Heart right ventricle (tissue), 16 donors: ENCODE measurements around the gene SLC44A2. TPM values are rescaled to one million over a fixed set of nuclear protein-coding genes. Genes with fewer than 3 reads are reported as not detected.

Experiments
- ATAC-seq, 8 donors: fragments of 200-7000 bp; cut with Tn5 transposase; one replicate each; pipeline ENCODE4 v1.9.1; 2020; ENCODE audit warnings: mild to moderate bottlenecking in 8 of 8, moderate library complexity in 8 of 8, moderate number of reproducible peaks in 1 of 8
- DNase-seq, 2 donors: peaks; one replicate each; pipeline ENCODE4 v3.0.0-alpha.2; 2020
- H3K27ac ChIP-seq, 10 donors: fragments of 200-600 bp; sonication (generic) in 2 of 10; one replicate each; pipeline versions ENCODE4 v1.5.0 to v1.8.0; 2020 to 2022; ENCODE audit warnings: mild to moderate bottlenecking in 3 of 10
- H3K27me3 ChIP-seq, 7 donors: fragments of 200-600 bp; one replicate each; pipeline ENCODE4 v1.8.0; 2021 to 2022; ENCODE audit warnings: mild to moderate bottlenecking in 2 of 7
- H3K36me3 ChIP-seq, 9 donors: fragments of 200-600 bp; sonication (generic) in 1 of 9; one replicate each; pipeline versions ENCODE4 v1.5.0 to v1.8.0; 2020 to 2022; ENCODE audit warnings: mild to moderate bottlenecking in 2 of 9
- H3K4me1 ChIP-seq, 9 donors: fragments of 200-600 bp; sonication (generic) in 1 of 9; one replicate each; pipeline versions ENCODE4 v1.5.0 to v1.8.0; 2020 to 2022; ENCODE audit warnings: mild to moderate bottlenecking in 4 of 9
- H3K4me3 ChIP-seq, 10 donors: fragments of 200-600 bp; sonication (generic) in 2 of 10; one replicate each; pipeline versions ENCODE4 v1.5.0 to v1.8.0; 2020 to 2022; ENCODE audit warnings: mild to moderate bottlenecking in 7 of 10, moderate library complexity in 2 of 10
- H3K9me3 ChIP-seq, 11 donors: fragments of 200-600 bp in 10 of 11; sonication (generic) in 2 of 11; one replicate each; pipeline versions ENCODE4 v1.5.0 to v1.8.0; 2013 to 2022; ENCODE audit warnings: mild to moderate bottlenecking in 2 of 11, control low read depth in 1 of 11, moderate library complexity in 1 of 11
- WGBS, 2 donors: extraction: QIAGEN DNeasy Blood & Tissue Kit; methylation state at CpG; one replicate each; pipeline ENCODE4 v1.1.7; 2013; ENCODE audit warnings: inconsistent platforms in 1 of 2; 5-methylcytosine and 5-hydroxymethylcytosine counted together
- intact Hi-C, 10 donors: fragments of 100-400 bp; cut with DNase I; formaldehyde crosslinking; loops; one replicate each; pipeline versions ENCODE4 v1.11.1 to v1.14.2; 2022
- polyA plus RNA-seq, 2 donors: library from polyadenylated mRNA; stranded (reverse); fragments of 200-250 nt; gene quantifications; one replicate each; pipeline ENCODE4 v1.2.3, GENCODE V29; 2013
- total RNA-seq, 10 donors: library from RNA; stranded (reverse); fragmentation: NEBNext Ultra II Directional in 3 of 10; extraction: Animal tissue kit (Norgen Biotek cat#: 25700) in 3 of 10; gene quantifications; one replicate each; pipeline versions ENCODE4 v1.2.1 to v1.2.4, GENCODE V29; 2021 to 2023
- TF ChIP-seq, protein P1 (sequence below), 9 donors: fragments of 200-600 bp; sonication (generic) in 2 of 9; IDR thresholded peaks; one replicate each; pipeline versions ENCODE4 v1.5.0 to v1.8.0; 2021 to 2022; ENCODE audit warnings: antibody characterized with exemption in 9 of 9, mild to moderate bottlenecking in 5 of 9, moderate library complexity in 1 of 9
- donor health status: Arrhythmogenic right ventricular cardiomyopathy.
- donor health status: ischemic (EF 13 %, LVEDD 7.1; RV severe dilation, severe dysfunction).
- donor health status: healthy with polysubstance abuse.
- donor health status: DM: no; HTN: yes; CAD: no.
- donor health status: DM: no; HTN: no; CAD: no.
- donor health status: ischemic (EF 25% LVEDD 6.9; RV normal size, moderate dysfunction).
- donor health status: ischemic (EF 25% LVEDD 5.7; RV mildly dilated, moderate dysfunction).
- donor health status: healthy.
- donor health status: DM: yes; HTN: yes; CAD: no.
- donor health status: Ischemic cardiomyopathy.
- donor health status: ischemic (EF 35%, LVEDD 5.7; RV mildly dilated, moderate dysfunction).
- donor health status: nonischemic (EF 11% LVEDD 7.7; RV severe dilation, severe dysfunction).
- donor health status: DM: yes; HTN: yes; CAD: no.
- donor health status: PGD.
- donor health status: ischemic (EF 29% LVEDD 5.4; RV normal size, mild dysfunction).
- donor health status: nonischemic (EF 23%, LVEDD 6.1; RV moderate dilation, normal function).

The SLC44A2 gene
- total and polyA plus RNA-seq, 12 donors = 56.2 to 114 (median 95.2) TPM

GRCh38 chr19:10587839-10588150 is 37.6 kb upstream of the SLC44A2 start:
- 86 to 92% methylated on average over 2 of the region's 2 CpGs for WGBS, 2 donors
- intact Hi-C loops = loop anchor here in 2 of 10 donors (2.0 to 10.0 kb wide), 2 partner anchors 49 to 207 kb away; no protein-coding TSS in a partner anchor
- H3K27ac ChIP-seq = no peak overlapping the region
- TF ChIP-seq, protein P1, sequence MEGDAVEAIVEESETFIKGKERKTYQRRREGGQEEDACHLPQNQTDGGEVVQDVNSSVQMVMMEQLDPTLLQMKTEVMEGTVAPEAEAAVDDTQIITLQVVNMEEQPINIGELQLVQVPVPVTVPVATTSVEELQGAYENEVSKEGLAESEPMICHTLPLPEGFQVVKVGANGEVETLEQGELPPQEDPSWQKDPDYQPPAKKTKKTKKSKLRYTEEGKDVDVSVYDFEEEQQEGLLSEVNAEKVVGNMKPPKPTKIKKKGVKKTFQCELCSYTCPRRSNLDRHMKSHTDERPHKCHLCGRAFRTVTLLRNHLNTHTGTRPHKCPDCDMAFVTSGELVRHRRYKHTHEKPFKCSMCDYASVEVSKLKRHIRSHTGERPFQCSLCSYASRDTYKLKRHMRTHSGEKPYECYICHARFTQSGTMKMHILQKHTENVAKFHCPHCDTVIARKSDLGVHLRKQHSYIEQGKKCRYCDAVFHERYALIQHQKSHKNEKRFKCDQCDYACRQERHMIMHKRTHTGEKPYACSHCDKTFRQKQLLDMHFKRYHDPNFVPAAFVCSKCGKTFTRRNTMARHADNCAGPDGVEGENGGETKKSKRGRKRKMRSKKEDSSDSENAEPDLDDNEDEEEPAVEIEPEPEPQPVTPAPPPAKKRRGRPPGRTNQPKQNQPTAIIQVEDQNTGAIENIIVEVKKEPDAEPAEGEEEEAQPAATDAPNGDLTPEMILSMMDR (IDR thresholded peaks at IDR 0.05) = no peak
- no peak for ATAC-seq
- peaks cover 0 to 14% (median 0%) of the 10 kb centered on the region in 9 donors for H3K4me1 ChIP-seq
- no peak for DNase-seq
- no peak overlapping the region for H3K4me3 ChIP-seq
- H3K27me3 ChIP-seq = peaks cover 0 to 30% (median 26%) of the 10 kb centered on the region in 7 donors
- H3K36me3 ChIP-seq = no peaks in the 10 kb centered on the region
- no peaks in the 10 kb centered on the region for H3K9me3 ChIP-seq

DNA sequence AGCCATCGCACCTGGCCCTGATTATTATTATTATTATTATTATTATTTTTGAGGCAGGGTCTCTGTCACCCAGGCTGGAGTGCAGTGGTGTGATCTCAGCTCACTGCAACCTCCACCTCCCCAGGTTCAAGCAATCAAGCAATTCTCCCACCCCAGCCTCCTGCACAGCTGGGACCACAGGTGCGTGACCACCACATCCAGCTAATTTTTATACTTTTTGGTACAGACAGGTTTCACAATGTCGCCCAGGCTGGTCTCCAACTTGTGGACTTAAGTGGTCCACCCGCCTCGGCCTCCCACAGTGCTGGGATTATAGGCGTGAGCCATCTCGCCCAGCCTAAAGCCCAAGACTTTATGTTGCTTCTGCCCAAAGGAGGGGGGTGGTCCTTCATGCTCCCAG is 32.2 kb upstream of the SLC44A2 start:
- H3K27ac ChIP-seq = peak overlapping the region in 1 of 10 donors; percentile 85
- DNase-seq = no peak
- H3K4me3 ChIP-seq = no peak overlapping the region
- WGBS, 2 donors = 97% methylated on average over 7 of the region's 7 CpGs
- intact Hi-C loops = no loop called here
- TF ChIP-seq, protein P1 (IDR thresholded peaks at IDR 0.05) = no peak
- H3K27me3 ChIP-seq = peaks cover 0 to 13% (median 11%) of the 10 kb centered on the region in 7 donors
- no peaks in the 10 kb centered on the region for H3K36me3 ChIP-seq
- H3K4me1 ChIP-seq = peaks cover 0 to 45% (median 14%) of the 10 kb centered on the region in 9 donors
- no peaks in the 10 kb centered on the region for H3K9me3 ChIP-seq
- ATAC-seq = no peak

- no peak overlapping the region for H3K4me3 ChIP-seq
- peak in 4 of 8 donors; percentile 39 to 50 (median 47) for ATAC-seq
Measured at GRCh38 chr19:10593820-10594637, 31.3 kb upstream of the SLC44A2 start.

GRCh38 chr19:10600149-10600548 is 25.2 kb upstream of the SLC44A2 start:
- intact Hi-C loops = loop anchor here in 1 of 10 donors (5.0 kb wide), 1 partner anchor 37 kb away; no protein-coding TSS in a partner anchor

More at GRCh38 chr19:10593820-10594637, 31.3 kb upstream of the SLC44A2 start:
- 71 to 75% methylated on average over 9 of the region's 9 CpGs for WGBS, 2 donors
- Histone ChIP-seq H3K27me3 (peaks cover 0 to 4% (median 2%) of the 10 kb centered on the region in 7 donors), H3K27ac (peak overlapping the region in 3 of 10 donors; percentile 12 to 85 (median 44)), H3K4me1 (peaks cover 0 to 45% (median 14%) of the 10 kb centered on the region in 9 donors), H3K36me3 (no peaks in the 10 kb centered on the region), H3K9me3 (no peaks in the 10 kb centered on the region)
- intact Hi-C loops = no loop called here
- DNase-seq = no peak
- TF ChIP-seq, protein P1 (IDR thresholded peaks at IDR 0.05) = no peak

More at GRCh38 chr19:10600149-10600548, 25.2 kb upstream of the SLC44A2 start:
- Histone ChIP-seq H3K27me3 (no peaks in the 10 kb centered on the region), H3K4me1 (peaks cover 0 to 48% (median 37%) of the 10 kb centered on the region in 9 donors), H3K27ac (no peak overlapping the region), H3K9me3 (peaks cover 0 to 5% (median 0%) of the 10 kb centered on the region in 11 donors), H3K4me3 (no peak overlapping the region), H3K36me3 (no peaks in the 10 kb centered on the region)
- TF ChIP-seq, protein P1 (IDR thresholded peaks at IDR 0.05) = no peak
- 92 to 94% methylated on average over 5 of the region's 5 CpGs for WGBS, 2 donors
- ATAC-seq (no peak), DNase-seq (no peak)
